Measurements from ENCODE around the gene TNFAIP8L3.
"Not testable (repeated sequence)": the region's sequence is repeated elsewhere in the genome, so short reads cannot be mapped to it uniquely, and the experiment has no call there.

Gene TNFAIP8L3

DNA sequence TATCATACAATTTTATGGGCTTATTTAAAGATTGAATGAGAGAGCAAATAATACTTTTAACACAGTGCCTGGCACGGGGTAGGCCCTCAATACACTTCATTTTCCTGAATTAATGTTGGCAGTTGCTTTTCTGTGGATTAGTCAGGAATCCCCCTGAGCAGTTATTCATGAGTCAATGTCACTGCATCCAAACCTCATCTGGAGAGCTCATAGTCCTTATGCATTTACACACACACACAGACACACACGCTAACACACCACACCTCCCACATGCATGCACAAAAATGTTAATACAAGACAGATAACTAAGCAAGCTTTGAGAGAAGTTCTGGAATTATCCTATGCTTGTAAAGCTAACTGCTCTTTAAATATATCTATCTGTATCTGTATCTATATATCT, 34.0 kb upstream of the TNFAIP8L3 start:
- Histone ChIP-seq H2AFZ (ENCODE audit: low read depth, low read length) (no peak overlapping the region), H3K36me3 (ENCODE audit: insufficient read depth, low read length) (no peaks in the 10 kb centered on the region), H3K4me1 (ENCODE audit: insufficient read depth, low read length) (no peaks in the 10 kb centered on the region), H3K9me3 (ENCODE audit: insufficient read depth, low read length, severe bottlenecking) (no peaks in the 10 kb centered on the region), H3K27ac (ENCODE audit: low read length) (no peak overlapping the region), H3K4me3 (ENCODE audit: low read depth in 1 of 2, low read length in 2 of 2) (no peak overlapping the region), H3K4me2 (ENCODE audit: insufficient read depth, low read length) (no peak overlapping the region), H3K27me3 (ENCODE audit: insufficient read depth, low read length, poor library complexity) (peaks cover 2% of the 10 kb centered on the region), H3K79me2 (ENCODE audit: insufficient read depth, low read length) (no peaks in the 10 kb centered on the region), H3K9ac (ENCODE audit: low read depth, low read length) (no peak overlapping the region), H4K20me1 (ENCODE audit: insufficient read depth, low read length) (no peaks in the 10 kb centered on the region)
- no peak for ATAC-seq (ENCODE audit: insufficient read depth, low read depth)
- no peak for DNase-seq
- TF ChIP-seq EZH2 (IDR thresholded peaks at IDR 0.05; ENCODE audit: borderline replicate concordance, low read depth, low read length, severe bottlenecking) = no peak
- TF ChIP-seq, protein P1, sequence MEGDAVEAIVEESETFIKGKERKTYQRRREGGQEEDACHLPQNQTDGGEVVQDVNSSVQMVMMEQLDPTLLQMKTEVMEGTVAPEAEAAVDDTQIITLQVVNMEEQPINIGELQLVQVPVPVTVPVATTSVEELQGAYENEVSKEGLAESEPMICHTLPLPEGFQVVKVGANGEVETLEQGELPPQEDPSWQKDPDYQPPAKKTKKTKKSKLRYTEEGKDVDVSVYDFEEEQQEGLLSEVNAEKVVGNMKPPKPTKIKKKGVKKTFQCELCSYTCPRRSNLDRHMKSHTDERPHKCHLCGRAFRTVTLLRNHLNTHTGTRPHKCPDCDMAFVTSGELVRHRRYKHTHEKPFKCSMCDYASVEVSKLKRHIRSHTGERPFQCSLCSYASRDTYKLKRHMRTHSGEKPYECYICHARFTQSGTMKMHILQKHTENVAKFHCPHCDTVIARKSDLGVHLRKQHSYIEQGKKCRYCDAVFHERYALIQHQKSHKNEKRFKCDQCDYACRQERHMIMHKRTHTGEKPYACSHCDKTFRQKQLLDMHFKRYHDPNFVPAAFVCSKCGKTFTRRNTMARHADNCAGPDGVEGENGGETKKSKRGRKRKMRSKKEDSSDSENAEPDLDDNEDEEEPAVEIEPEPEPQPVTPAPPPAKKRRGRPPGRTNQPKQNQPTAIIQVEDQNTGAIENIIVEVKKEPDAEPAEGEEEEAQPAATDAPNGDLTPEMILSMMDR (IDR thresholded peaks at IDR 0.05; ENCODE audit: borderline replicate concordance, extremely low read depth, low read length, poor library complexity, severe bottlenecking) = no peak

DNA sequence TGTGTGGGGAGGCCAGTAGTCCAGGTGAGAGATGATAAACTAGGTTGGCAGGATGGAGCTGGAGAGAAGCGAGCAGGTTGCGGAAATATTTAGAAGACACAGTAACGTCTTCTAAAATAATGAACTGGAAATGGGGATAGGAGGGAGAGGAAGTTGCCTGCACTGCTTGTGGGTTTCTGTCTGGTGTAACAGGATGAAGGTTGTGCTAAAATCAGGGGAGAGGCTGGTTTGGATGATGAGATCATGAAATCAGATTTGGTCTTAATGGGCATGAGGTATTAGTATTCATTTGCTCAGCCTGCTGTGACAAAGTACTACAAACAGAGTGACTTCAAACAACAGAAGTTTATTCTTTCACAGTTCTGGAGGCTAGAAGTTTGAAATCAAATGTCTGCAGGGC, 32.1 kb upstream of the TNFAIP8L3 start:
- Histone ChIP-seq H3K9ac (ENCODE audit: low read depth, low read length) (no peak overlapping the region), H3K4me2 (ENCODE audit: insufficient read depth, low read length) (no peak overlapping the region), H3K79me2 (ENCODE audit: insufficient read depth, low read length) (no peaks in the 10 kb centered on the region), H3K36me3 (ENCODE audit: insufficient read depth, low read length) (no peaks in the 10 kb centered on the region), H4K20me1 (ENCODE audit: insufficient read depth, low read length) (no peaks in the 10 kb centered on the region), H2AFZ (ENCODE audit: low read depth, low read length) (no peak overlapping the region), H3K27ac (ENCODE audit: low read length) (no peak overlapping the region), H3K27me3 (ENCODE audit: insufficient read depth, low read length, poor library complexity) (peaks cover 2% of the 10 kb centered on the region), H3K4me1 (ENCODE audit: insufficient read depth, low read length) (no peaks in the 10 kb centered on the region), H3K4me3 (ENCODE audit: low read depth in 1 of 2, low read length in 2 of 2) (no peak overlapping the region), H3K9me3 (ENCODE audit: insufficient read depth, low read length, severe bottlenecking) (no peaks in the 10 kb centered on the region)
- TF ChIP-seq, protein P1 (IDR thresholded peaks at IDR 0.05; ENCODE audit: borderline replicate concordance, extremely low read depth, low read length, poor library complexity, severe bottlenecking) = no peak
- TF ChIP-seq EZH2 (IDR thresholded peaks at IDR 0.05; ENCODE audit: borderline replicate concordance, low read depth, low read length, severe bottlenecking) = no peak
- ATAC-seq (ENCODE audit: insufficient read depth, low read depth) = no peak
- no peak for DNase-seq

DNA sequence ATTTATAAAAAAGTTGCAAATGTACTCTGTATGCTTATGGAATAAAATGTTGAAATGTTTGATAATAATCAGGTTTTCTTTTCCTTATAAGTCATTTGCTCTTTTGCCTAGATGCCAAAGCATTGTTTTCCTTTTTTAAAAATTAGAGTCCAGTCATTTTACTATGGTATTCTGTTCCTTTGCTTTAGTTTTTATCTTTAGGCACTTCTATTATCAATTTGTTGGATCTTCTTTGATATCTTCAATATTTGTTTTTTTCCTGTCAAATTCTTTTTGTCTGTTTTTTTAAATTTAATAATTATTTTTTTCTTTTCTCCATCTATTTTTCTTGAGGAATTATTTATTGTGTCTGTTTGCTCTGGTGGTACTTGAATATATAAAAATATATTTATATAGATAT, 28.3 kb upstream of the TNFAIP8L3 start:
- H3K9me3 ChIP-seq (ENCODE audit: insufficient read depth, low read length, severe bottlenecking); H4K20me1 ChIP-seq (ENCODE audit: insufficient read depth, low read length); DNase-seq: not testable (repeated sequence)

DNA sequence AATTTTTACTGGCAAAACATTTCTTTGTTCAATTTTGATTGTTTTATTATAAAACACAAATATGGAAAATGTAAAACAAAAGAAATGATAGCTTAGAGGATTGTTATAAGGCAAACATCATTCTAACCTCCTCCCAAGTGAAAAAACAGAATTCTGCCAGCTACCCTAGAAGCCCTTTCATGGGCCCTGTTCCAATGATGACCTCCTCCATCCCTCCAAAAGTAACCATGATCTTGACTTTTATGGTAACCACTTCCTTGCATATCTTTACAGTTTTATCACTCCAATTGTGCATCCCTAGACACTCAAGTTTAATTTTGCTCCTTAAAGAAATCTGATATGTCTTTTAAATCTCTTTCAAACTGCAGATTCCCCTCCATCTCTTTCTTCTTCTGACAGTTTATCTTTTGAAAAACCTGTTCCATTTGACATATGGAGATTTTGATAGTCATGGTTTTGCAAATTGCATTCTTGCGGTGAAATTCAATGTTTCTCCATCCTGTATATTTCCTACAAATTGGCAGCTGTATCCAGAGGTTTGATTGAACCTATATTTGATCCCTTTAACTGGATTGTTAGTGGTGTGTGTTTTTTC, 27.0 kb upstream of the TNFAIP8L3 start:
- Histone ChIP-seq H3K9me3 (ENCODE audit: insufficient read depth, low read length, severe bottlenecking) (no peaks in the 10 kb centered on the region), H4K20me1 (ENCODE audit: insufficient read depth, low read length) (no peaks in the 10 kb centered on the region), H3K27me3 (ENCODE audit: insufficient read depth, low read length, poor library complexity) (peaks cover 6% of the 10 kb centered on the region), H3K4me1 (ENCODE audit: insufficient read depth, low read length) (no peaks in the 10 kb centered on the region), H3K4me2 (ENCODE audit: insufficient read depth, low read length) (no peak overlapping the region), H2AFZ (ENCODE audit: low read depth, low read length) (no peak overlapping the region), H3K36me3 (ENCODE audit: insufficient read depth, low read length) (no peaks in the 10 kb centered on the region), H3K4me3 (ENCODE audit: low read depth in 1 of 2, low read length in 2 of 2) (no peak overlapping the region), H3K27ac (ENCODE audit: low read length) (no peak overlapping the region), H3K79me2 (ENCODE audit: insufficient read depth, low read length) (no peaks in the 10 kb centered on the region), H3K9ac (ENCODE audit: low read depth, low read length) (no peak overlapping the region)
- no peak for TF ChIP-seq EZH2 (IDR thresholded peaks at IDR 0.05; ENCODE audit: borderline replicate concordance, low read depth, low read length, severe bottlenecking)
- TF ChIP-seq, protein P1 (IDR thresholded peaks at IDR 0.05; ENCODE audit: borderline replicate concordance, extremely low read depth, low read length, poor library complexity, severe bottlenecking) = no peak
- no peak for ATAC-seq (ENCODE audit: insufficient read depth, low read depth)
- no peak for DNase-seq

More for the DNA sequence above, 28.3 kb upstream of the TNFAIP8L3 start:
- H3K4me3 ChIP-seq (ENCODE audit: low read depth in 1 of 2, low read length in 2 of 2); H3K36me3 ChIP-seq (ENCODE audit: insufficient read depth, low read length); ATAC-seq (ENCODE audit: insufficient read depth, low read depth); H3K4me1 ChIP-seq (ENCODE audit: insufficient read depth, low read length); H2AFZ ChIP-seq (ENCODE audit: low read depth, low read length); H3K9ac ChIP-seq (ENCODE audit: low read depth, low read length); H3K4me2 ChIP-seq (ENCODE audit: insufficient read depth, low read length); H3K79me2 ChIP-seq (ENCODE audit: insufficient read depth, low read length); H3K27me3 ChIP-seq (ENCODE audit: insufficient read depth, low read length, poor library complexity); H3K27ac ChIP-seq (ENCODE audit: low read length): not testable (repeated sequence)
